Fibroblast of the conjunctiva (primary cell): Measurements from ENCODE around the gene UBAC2.
"Not testable (repeated sequence)": the region's sequence is repeated elsewhere in the genome, so short reads cannot be mapped to it uniquely, and the experiment has no call there.

Experiments used
- DNase-seq: peaks from one replicate; pipeline ENCODE4 v3.0.0-alpha.2; 2010; ENCODE audit warnings: low read depth

UBAC2 gene

DNA sequence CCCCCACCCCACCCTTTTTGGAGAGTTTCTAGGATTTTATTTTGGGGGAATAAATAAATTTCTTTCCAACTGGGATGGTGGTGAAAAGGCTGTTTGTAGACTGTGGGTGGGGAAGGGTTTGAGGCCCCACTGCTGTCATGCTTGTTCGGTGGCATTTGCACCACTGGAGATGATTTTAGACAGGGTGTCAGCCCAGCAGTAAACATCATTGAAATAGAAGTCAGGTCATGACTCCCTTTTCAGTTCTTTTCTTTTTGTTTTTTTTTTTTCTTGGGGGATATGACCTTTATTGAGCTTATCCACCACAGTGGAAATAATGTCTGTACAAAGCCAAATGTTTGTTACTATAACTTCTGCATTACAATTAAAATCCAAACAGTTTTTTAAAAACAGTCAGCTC is 14.1 kb downstream of the UBAC2 start:
- no peak for DNase-seq

- DNase-seq = no peak
These were observed 14.7 kb downstream of the UBAC2 start for GRCh38 chr13:99215184-99215830.

- DNase-seq = no peak
These were observed 16.9 kb downstream of the UBAC2 start for GRCh38 chr13:99217461-99218110.

DNA sequence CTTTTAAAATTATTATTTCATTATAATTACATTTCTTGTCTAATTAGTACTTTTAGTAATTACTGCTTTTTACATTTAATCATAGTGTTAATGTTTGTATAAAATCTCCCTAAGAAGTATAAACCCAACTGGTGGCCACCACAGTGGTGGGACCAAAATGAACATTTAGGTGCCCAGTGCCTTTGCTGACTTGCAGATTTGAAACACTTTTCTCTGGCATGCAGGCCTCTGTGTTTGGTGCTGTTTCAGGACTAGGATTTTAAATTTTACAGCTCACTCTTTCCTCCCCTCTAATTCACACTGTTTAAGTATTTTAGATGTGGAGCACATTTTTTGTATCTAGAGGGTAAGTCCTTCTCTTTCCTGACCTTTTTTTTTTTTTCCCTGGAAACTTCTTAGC is 17.5 kb downstream of the UBAC2 start:
- no peak for DNase-seq

DNA sequence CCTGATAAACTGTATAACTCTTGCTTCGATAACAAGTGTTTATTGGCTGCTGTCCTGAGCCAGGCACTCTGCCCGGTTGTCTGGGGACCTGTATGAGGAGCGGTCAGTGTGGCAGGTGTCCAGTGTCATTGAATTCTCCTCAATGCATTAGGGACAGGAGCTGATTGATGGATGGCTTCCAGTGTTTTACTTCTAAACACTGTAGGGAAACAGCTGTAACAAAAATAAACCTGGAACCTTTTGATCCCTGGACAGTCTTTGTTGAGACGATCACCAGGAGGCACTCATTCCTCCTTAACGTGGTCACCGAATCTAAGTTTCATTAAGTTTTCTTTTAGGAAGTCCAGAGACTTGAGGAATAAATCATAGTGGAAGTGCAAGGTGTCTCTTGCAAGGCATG is 17.9 kb downstream of the UBAC2 start:
- no peak for DNase-seq

GRCh38 chr13:99218969-99219368 is 18.3 kb downstream of the UBAC2 start:
- DNase-seq = no peak

- DNase-seq = no peak
These were observed 19.7 kb downstream of the UBAC2 start for GRCh38 chr13:99220199-99220935.

GRCh38 chr13:99221567-99222239 is 21.0 kb downstream of the UBAC2 start:
- no peak for DNase-seq

- DNase-seq = no peak
These were observed 22.9 kb downstream of the UBAC2 start for GRCh38 chr13:99223587-99223986.

GRCh38 chr13:99224021-99224420 is 23.4 kb downstream of the UBAC2 start:
- DNase-seq = no peak

DNA sequence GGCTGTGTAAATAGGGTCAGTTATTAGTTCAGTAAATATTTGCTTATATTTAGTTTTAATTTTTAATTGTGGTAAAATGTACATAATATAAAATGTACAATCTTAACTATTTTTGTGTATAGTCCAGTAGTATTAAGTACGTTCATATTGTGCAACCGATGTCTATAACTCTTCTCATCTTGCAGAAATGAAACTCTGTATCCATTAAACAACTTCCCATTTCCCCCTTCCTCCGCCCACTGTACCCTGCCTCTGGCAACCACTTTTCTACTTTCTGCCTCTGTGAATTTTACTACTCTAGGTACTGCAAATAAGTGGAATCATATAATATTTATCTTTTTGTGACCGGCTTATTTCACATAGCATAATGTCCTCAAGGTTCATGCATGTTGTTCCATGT is 24.4 kb downstream of the UBAC2 start:
- DNase-seq = no peak

DNA sequence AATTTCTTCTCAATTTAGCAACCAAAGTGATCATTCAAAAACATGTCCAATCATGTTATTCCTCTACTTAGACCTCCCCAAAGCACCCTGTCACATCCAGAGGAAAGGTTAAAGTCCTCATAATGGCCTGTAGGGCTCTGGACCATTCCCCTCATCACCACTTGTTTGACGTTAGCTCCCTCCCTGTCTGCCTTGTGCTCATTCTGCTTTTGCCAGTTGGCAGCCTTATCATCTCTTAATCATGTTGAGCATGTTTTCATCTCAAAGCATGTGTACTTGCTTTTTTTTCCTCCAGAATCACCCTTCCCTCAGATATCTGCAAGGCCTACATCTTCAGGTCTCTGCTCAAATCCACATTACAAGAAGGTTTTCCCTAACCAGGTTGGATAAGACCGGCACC is 25.9 kb downstream of the UBAC2 start:
- no peak for DNase-seq

DNA sequence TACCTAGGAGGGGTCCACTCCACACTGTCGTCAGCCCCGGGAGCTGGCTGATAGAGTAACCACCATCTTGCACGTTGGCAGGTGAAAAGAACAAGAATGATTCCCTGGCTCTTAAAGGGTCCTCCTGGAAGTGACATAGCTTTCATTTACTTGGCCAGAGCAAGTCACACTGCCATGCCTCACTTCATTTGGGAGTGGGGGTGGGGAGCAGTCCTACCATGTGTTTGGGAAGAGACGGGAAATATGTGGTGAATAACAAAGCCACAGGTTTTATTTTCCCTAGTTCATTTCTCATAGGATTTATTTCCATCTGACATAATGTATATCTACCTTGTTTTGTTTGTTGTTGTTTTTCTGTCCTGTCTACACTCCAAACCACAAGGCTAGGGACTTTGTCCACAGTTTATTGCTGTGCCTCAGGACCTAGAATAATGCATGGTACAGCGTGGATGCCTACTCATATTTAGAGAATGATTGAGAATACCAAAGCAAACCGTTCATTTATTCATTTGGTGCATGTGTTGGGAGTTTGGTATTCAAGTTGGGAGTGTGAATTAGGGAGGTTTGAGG is 26.8 kb downstream of the UBAC2 start:
- DNase-seq = no peak

GRCh38 chr13:99227909-99228688 is 27.4 kb downstream of the UBAC2 start:
- no peak for DNase-seq

DNA sequence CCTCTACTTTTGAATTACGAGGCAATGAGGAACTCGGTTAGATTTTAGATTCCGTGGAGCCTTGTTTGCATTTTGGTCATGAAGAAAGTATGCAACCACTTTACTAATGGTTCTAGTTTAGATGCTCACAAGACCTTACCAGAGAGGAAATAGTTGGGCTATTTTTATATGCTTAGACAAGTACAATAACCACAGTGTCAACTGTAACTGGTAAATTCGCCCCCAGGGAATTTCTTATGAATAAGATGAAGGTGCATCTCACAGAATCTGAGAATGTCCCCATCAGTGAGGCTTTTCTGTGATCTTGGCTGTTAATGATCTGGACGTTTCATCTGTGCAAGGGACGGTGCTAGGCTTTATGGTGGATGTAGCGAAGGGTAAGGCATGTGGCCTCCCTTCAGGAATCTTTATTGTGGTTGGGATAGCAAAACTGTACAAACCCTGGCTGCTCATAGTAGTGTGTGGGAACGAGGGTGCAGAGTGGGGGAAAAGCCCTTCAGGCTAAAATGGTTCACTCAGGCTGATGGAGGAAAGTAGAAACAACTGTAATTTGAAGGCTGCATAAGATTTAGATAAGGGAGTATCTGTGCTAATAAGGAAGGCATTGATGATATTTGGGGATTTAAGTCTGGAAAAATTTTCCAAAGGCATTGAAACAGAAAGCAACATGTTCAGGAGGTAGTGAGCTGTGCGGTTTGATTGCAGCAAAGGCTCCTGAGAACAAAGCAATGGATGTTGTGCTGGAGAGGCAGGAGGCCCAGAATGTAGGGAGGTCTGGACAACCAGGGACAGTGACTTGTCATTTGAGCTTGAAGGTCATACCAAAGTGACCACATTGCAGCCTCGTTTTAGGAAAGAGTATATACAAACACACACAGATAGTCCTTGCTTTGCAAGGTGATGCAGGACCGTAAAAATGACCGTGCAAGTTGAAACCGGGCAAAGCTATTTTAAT is 28.4 kb downstream of the UBAC2 start:
- no peak for DNase-seq

DNA sequence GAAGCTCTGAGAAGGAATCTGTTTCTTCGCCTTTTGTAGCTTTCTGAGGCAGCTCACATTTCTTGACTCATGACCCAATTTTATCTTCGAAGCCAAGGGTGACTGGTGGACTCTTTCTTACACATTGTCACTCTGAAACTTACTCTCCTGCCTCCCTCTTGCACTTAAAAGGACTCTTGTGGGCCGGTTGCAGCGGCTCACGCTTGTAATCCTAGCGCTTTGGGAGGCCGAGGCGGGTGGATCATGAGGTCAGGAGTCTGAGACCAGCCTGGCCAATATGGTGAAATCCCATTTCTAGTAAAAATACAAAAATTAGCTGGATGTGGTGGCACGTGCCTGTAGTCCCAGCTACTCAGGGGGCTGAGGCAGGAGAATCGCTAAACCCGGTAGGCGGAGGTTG is 29.9 kb downstream of the UBAC2 start:
- DNase-seq = not testable (repeated sequence)

DNA sequence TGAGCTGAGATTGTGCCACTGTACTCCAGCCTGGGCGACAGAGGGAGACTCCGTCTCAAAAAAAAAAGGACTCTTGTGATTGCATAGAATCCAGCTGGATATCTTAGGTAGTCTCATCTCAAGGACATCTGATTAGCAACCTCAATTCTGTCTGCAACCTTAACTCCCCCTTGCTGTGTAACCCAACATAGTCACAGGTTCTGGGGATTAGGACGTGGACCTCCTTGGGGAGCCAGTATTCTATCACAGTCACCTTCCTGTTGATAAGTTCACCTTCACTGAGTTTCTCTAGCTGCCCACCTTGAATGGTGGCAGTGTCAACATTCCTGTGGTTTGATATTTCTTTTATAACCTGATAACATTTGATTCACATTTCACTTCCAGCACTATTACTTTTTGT is 30.3 kb downstream of the UBAC2 start:
- no peak for DNase-seq

- no peak for DNase-seq
These were observed 31.1 kb downstream of the UBAC2 start for GRCh38 chr13:99231721-99232120.

GRCh38 chr13:99237981-99238662 is 37.5 kb downstream of the UBAC2 start:
- no peak for DNase-seq

DNA sequence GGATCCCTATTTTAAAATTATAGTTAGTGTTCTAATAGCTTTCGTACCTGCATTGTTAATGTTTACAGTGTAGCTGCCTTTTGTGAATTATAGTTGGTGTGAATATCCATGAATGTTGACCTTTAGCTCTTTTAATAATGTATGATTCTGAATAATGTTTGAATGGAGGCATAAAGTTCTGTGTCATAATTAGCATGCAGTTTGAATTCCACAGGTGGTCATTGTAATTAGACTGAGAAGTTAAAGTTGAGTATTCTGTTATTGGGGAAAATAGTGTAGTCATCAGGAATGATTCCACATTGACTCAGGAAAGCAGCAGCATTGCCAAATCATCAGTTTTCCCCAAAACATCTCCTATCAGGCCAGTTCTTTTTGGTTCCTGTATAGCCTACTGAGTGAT is 45.4 kb downstream of the UBAC2 start:
- no peak for DNase-seq
